Thymus (tissue), 11 donors: ENCODE data around the gene GATAD2B. TPM values are rescaled to one million over a fixed set of nuclear protein-coding genes. Genes with fewer than 3 reads are reported as not detected.
"Not testable (repeated sequence)": the region's sequence is repeated elsewhere in the genome, so short reads cannot be mapped to it uniquely, and the experiment has no call there.

Experiments
- DNase-seq, 9 donors: peaks; one replicate each; pipeline ENCODE4 v3.0.0-alpha.2; 2013; ENCODE audit warnings: low spot score in 9 of 9, low read depth in 6 of 9, missing footprints in 1 of 9
- H3K27ac ChIP-seq, 2 donors: one replicate each; pipeline ENCODE4 v1.5.1; 2013; ENCODE audit warnings: control low read depth in 1 of 2, low read depth in 1 of 2, low read length in 1 of 2, mild to moderate bottlenecking in 1 of 2, moderate library complexity in 1 of 2
- H3K27me3 ChIP-seq, 2 donors: one replicate each; pipeline ENCODE4 v1.5.1; 2013; ENCODE audit warnings: low read length in 1 of 2; ENCODE audit not compliant: control insufficient read depth in 2 of 2, insufficient read depth in 1 of 2
- H3K36me3 ChIP-seq, 2 donors: one replicate each; pipeline ENCODE4 v1.5.1; 2013; ENCODE audit warnings: low read length in 1 of 2, mild to moderate bottlenecking in 1 of 2, moderate library complexity in 1 of 2; ENCODE audit not compliant: control insufficient read depth in 2 of 2, insufficient read depth in 2 of 2
- H3K4me1 ChIP-seq, 2 donors: one replicate each; pipeline ENCODE4 v1.5.1; 2013; ENCODE audit warnings: low read length in 2 of 2; ENCODE audit not compliant: control insufficient read depth in 2 of 2, insufficient read depth in 2 of 2
- H3K4me3 ChIP-seq, 2 donors: one replicate each; pipeline ENCODE4 v1.5.1; 2013; ENCODE audit warnings: low read length in 2 of 2, control low read depth in 1 of 2, mild to moderate bottlenecking in 1 of 2
- H3K9me3 ChIP-seq, 2 donors: one replicate each; pipeline ENCODE4 v1.5.1; 2013; ENCODE audit warnings: low read length in 1 of 2, mild to moderate bottlenecking in 1 of 2; ENCODE audit not compliant: control insufficient read depth in 2 of 2, insufficient read depth in 1 of 2
- WGBS: extraction: QIAGEN DNeasy Blood & Tissue Kit; methylation state at CpG from one replicate; pipeline ENCODE4 v1.1.7; 2013; 5-methylcytosine and 5-hydroxymethylcytosine counted together
- polyA plus RNA-seq: library from polyadenylated mRNA; stranded (reverse); fragments of 200-250 nt; gene quantifications from one replicate; pipeline ENCODE4 v1.2.3, GENCODE V29; 2013
- total RNA-seq: library from RNA; stranded (reverse); fragments of 120-200 nt; gene quantifications from one replicate; pipeline ENCODE4 v1.2.4, GENCODE V29; 2013
- donor health status: healthy.

GATAD2B gene
- total and polyA plus RNA-seq, 2 donors = 6.6 to 11.9 TPM

GRCh38 chr1:153910560-153910959 is 12.2 kb downstream of the GATAD2B start:
- not testable (repeated sequence) for H3K9me3 ChIP-seq, H3K27ac ChIP-seq, DNase-seq, H3K27me3 ChIP-seq, H3K4me3 ChIP-seq, H3K4me1 ChIP-seq
- WGBS = 93% methylated on average over 6 of the region's 6 CpGs
- H3K36me3 ChIP-seq = peaks cover 10 to 13% of the 10 kb centered on the region in 2 donors

- H3K27ac ChIP-seq = no peak overlapping the region
- H3K36me3 ChIP-seq = peaks cover 6 to 10% of the 10 kb centered on the region in 2 donors
- no peaks in the 10 kb centered on the region for H3K9me3 ChIP-seq
- no peaks in the 10 kb centered on the region for H3K4me1 ChIP-seq
- DNase-seq = no peak
- 99% methylated on average over 6 of the region's 6 CpGs for WGBS
- no peak overlapping the region for H3K4me3 ChIP-seq
- no peaks in the 10 kb centered on the region for H3K27me3 ChIP-seq
These were observed 14.7 kb downstream of the GATAD2B start for GRCh38 chr1:153908071-153908470.

DNA sequence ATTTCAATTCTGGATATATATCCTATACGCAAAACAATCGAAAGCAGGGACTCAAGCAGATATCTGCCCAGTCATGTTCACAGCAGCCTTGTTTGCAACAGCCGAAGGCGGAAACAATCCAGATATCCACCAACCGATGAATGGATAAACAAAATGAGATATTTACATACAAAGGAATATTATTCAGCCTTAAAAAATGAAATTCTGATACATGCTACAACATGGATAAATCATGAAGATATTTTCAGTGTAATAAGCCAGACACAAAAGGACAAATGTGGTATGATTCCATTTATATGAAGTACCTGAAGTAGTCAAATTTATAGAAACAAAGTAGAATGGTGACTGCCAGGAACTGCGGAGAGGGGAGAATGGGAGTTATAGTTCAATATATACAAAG is 15.6 kb downstream of the GATAD2B start:
- 99% methylated on average over 6 of the region's 6 CpGs for WGBS
- peaks cover 12% of the 10 kb centered on the region in 2 donors for H3K36me3 ChIP-seq

GRCh38 chr1:153906396-153906795 is 16.4 kb downstream of the GATAD2B start:
- no peaks in the 10 kb centered on the region for H3K9me3 ChIP-seq
- WGBS = 95% methylated on average over 1 of the region's 1 CpG
- no peak overlapping the region for H3K4me3 ChIP-seq
- H3K27ac ChIP-seq = no peak overlapping the region
- no peak for DNase-seq
- no peaks in the 10 kb centered on the region for H3K4me1 ChIP-seq
- H3K36me3 ChIP-seq = peaks cover 12 to 13% of the 10 kb centered on the region in 2 donors
- H3K27me3 ChIP-seq = no peaks in the 10 kb centered on the region

More for the DNA sequence above, 15.6 kb downstream of the GATAD2B start:
- Histone ChIP-seq H3K27ac (no peak overlapping the region), H3K4me1 (no peaks in the 10 kb centered on the region), H3K27me3 (no peaks in the 10 kb centered on the region), H3K9me3 (no peaks in the 10 kb centered on the region), H3K4me3 (no peak overlapping the region)
- DNase-seq = no peak

DNA sequence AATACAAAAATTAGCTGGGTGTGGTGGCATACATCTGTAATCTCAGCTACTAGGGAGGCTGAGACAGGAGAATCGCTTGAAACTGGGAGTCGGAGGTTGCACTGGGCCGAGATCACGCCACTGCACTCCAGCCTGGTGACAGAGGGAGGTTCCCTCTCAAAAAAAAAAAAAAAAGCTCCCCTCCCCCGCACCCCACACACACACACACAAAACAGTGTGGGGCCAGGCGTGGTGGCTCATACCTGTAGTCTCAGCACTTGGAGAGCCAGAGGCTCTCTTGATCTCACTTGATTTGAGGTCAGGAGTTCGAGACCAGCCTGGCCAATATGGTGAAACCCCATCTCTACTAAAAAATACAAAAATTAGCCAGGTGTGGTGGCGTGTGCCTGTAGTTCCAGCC is 16.9 kb downstream of the GATAD2B start:
- not testable (repeated sequence) for H3K4me1 ChIP-seq, H3K27ac ChIP-seq, H3K4me3 ChIP-seq, H3K27me3 ChIP-seq, H3K9me3 ChIP-seq, DNase-seq
- WGBS = 96% methylated on average over 8 of the region's 8 CpGs
- H3K36me3 ChIP-seq = peaks cover 12 to 13% of the 10 kb centered on the region in 2 donors

GRCh38 chr1:153903841-153904455 is 18.8 kb downstream of the GATAD2B start:
- Histone ChIP-seq H3K4me1 (no peaks in the 10 kb centered on the region), H3K27ac (no peak overlapping the region)
- WGBS = 99% methylated on average over 14 of the region's 14 CpGs

DNA sequence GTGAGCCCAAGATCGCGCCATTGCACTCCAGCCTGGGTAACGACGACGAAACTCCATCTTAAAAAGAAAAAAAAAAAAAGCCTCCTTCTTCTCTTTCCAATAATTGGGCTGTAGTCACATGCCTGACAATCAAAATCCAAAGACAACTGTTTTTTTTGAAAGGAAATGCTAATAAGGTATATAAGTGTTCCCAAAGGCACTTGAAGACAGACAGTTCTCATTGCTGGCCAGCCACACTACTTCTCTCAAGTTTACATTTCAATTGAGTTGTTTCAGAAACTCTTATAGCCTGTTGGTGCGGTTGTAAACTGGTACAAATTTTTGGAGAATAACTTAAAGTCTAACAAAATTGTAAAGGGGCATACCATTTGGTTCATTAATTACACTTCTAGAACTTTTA is 23.3 kb downstream of the GATAD2B start:
- Histone ChIP-seq H3K36me3 (peaks cover 20 to 31% of the 10 kb centered on the region in 2 donors), H3K4me3 (no peak overlapping the region), H3K4me1 (no peaks in the 10 kb centered on the region), H3K27me3 (no peaks in the 10 kb centered on the region), H3K9me3 (no peaks in the 10 kb centered on the region), H3K27ac (no peak overlapping the region)
- 98% methylated on average over 6 of the region's 6 CpGs for WGBS
- no peak for DNase-seq

More at GRCh38 chr1:153903841-153904455, 18.8 kb downstream of the GATAD2B start:
- no peak for DNase-seq
- Histone ChIP-seq H3K9me3 (no peaks in the 10 kb centered on the region), H3K36me3 (peaks cover 13 to 30% of the 10 kb centered on the region in 2 donors), H3K27me3 (no peaks in the 10 kb centered on the region), H3K4me3 (no peak overlapping the region)

- H3K4me1 ChIP-seq, DNase-seq, H3K27ac ChIP-seq, H3K9me3 ChIP-seq, H3K27me3 ChIP-seq, H3K4me3 ChIP-seq: not testable (repeated sequence)
- peaks cover 20 to 38% of the 10 kb centered on the region in 2 donors for H3K36me3 ChIP-seq
- WGBS = 90% methylated on average over 1 of the region's 1 CpG
These were observed 26.9 kb downstream of the GATAD2B start for GRCh38 chr1:153895866-153896265.

DNA sequence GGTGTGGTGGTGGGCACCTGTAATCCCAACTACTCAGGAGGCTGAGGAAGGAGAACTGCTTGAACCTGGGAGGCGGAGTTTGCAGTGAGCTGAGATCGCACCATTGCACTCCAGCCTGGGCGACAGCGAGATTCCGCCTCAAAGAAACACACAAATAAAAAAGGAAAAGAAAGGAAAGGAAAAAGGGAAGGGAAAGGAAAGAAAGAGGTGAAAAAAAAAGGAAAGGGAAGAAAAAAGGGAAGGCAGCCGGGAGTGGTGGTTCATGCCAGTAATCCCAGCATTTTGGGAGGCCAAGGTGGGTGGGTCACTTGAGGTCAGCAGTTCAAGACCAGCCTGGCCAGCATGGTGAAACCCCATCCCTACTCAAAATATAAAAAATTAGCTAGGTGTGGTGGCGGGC is 31.7 kb downstream of the GATAD2B start:
- not testable (repeated sequence) for H3K27me3 ChIP-seq, H3K9me3 ChIP-seq, H3K4me3 ChIP-seq, DNase-seq, H3K27ac ChIP-seq, H3K4me1 ChIP-seq
- H3K36me3 ChIP-seq = peaks cover 21 to 31% of the 10 kb centered on the region in 2 donors
- 96% methylated on average over 7 of the region's 7 CpGs for WGBS
